Activated CD4-positive, alpha-beta T cell treated with anti-CD3 and anti-CD28 coated beads for 36 hours (primary cell): ENCODE measurements around the gene ASF1A. TPM values are rescaled to one million over a fixed set of nuclear protein-coding genes. Genes with fewer than 3 reads are reported as not detected.

Source experiments
- ATAC-seq: fragments of 200-7000 bp; cut with Tn5 transposase; one replicate; pipeline ENCODE4 v1.10.0; 2021; ENCODE audit warnings: mild to moderate bottlenecking, moderate library complexity
- CTCF ChIA-PET: fragments of 350-600 bp; sonication (Branson Sonifier 250); formaldehyde crosslinking; loops from one replicate; lab custom pipeline; 2021; ENCODE audit warnings: antibody characterized with exemption; lab: Charles Lee
- POLR2A ChIA-PET: fragments of 350-600 bp; sonication (Branson Sonifier 250); formaldehyde crosslinking; loops from one replicate; lab custom pipeline; 2021; ENCODE audit warnings: antibody characterized with exemption, inconsistent platforms; lab: Charles Lee
- DNase-seq: peaks from one replicate; pipeline ENCODE4 v3.0.0-alpha.2; 2020
- H3K27ac Mint-ChIP-seq: one replicate; pipeline ENCODE4 v1.8.0; 2021; ENCODE audit warnings: mixed read lengths
- H3K27me3 Mint-ChIP-seq: one replicate; pipeline ENCODE4 v1.8.0; 2021; ENCODE audit warnings: mixed read lengths
- H3K36me3 Mint-ChIP-seq: one replicate; pipeline ENCODE4 v1.8.0; 2021; ENCODE audit warnings: low read depth, mixed read lengths
- H3K4me1 Mint-ChIP-seq: one replicate; pipeline ENCODE4 v1.8.0; 2021; ENCODE audit warnings: mixed read lengths
- H3K4me3 Mint-ChIP-seq: one replicate; pipeline ENCODE4 v1.8.0; 2021; ENCODE audit warnings: mild to moderate bottlenecking, moderate library complexity, mixed read lengths
- H3K9me3 Mint-ChIP-seq: one replicate; pipeline ENCODE4 v1.8.0; 2021; ENCODE audit warnings: low read depth, mixed read lengths
- intact Hi-C, 2 experiments: fragments of 100-400 bp; cut with DNase I in 1 of 2; cut with micrococcal nuclease in 1 of 2; formaldehyde crosslinking; loops; one replicate each; pipeline versions ENCODE4 v1.14.2 to v1.15.1; 2022 to 2024; cut with DNase I, micrococcal nuclease
- total RNA-seq, 2 experiments: library from RNA; stranded (reverse); gene quantifications; one replicate each; pipeline ENCODE4 v1.2.3, GENCODE V29; 2021

ASF1A gene
- total RNA-seq, 2 experiments from 2014 or later = 21.2 to 28.6 TPM

- peak within 1 kb of the TSS; percentile 94 for H3K27ac Mint-ChIP-seq
- peaks cover 35% of the 10 kb centered on the region for H3K4me1 Mint-ChIP-seq
- DNase-seq (peak; percentile 94), ATAC-seq (peak; percentile 97)
- no peaks in the 10 kb centered on the region for H3K27me3 Mint-ChIP-seq
- H3K36me3 Mint-ChIP-seq = peaks cover 29% of the 10 kb centered on the region
- intact Hi-C loops = loop anchor here (1.0 to 10.0 kb wide), 11 partner anchors 40 to 1332 kb away; partner anchors contain the start of genes ASF1A (in 2 of the 2), CEP85L (in 2 of the 2), FAM184A (in 2 of the 2) and MAN1A1 (in 2 of the 2)
- H3K4me3 Mint-ChIP-seq = peak within 1 kb of the TSS; percentile 87
- peaks cover 2% of the 10 kb centered on the region for H3K9me3 Mint-ChIP-seq
- POLR2A ChIA-PET = no interaction called here
- CTCF ChIA-PET = interaction anchor here (0.8 to 1.6 kb wide), 7 partner anchors 38 to 374 kb away, joined by 3 to 4 read pairs (median 3); no protein-coding TSS in a partner anchor
These were observed 40.7 kb downstream of the ASF1A start, which contains the start of gene MCM9 for GRCh38 chr6:118934461-118935330. Gene MCM9, minus strand, starts transcription at chr6:118935159. Its CDS starts 3,436 bp downstream, at chr6:118931723.

DNA sequence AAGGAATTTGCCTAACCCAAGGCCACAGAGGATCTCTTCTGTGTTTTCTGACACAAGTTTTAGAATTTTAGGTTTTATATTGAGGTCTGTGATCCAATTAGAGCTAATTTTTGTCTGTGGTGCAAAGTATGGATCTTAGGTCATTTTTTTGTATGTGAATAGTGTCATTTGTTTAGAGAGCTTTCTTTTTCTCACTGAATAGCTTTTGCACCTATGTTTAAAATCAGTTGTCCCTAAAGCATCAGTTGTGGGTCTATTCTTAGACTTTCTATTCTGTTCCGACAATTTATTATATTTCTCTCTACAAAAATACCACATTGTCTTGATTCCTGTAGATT, 41.3 kb downstream of the ASF1A start:
- ChIA-PET CTCF (interaction anchor here (0.8 to 1.6 kb wide), 5 partner anchors 39 to 175 kb away, joined by 3 to 4 read pairs (median 4); no protein-coding TSS in a partner anchor), POLR2A (interaction anchor here (0.6 kb wide), 1 partner anchor 226 kb away, joined by 3 read pairs; no protein-coding TSS in a partner anchor)
- no peaks in the 10 kb centered on the region for H3K27me3 Mint-ChIP-seq
- H3K4me3 Mint-ChIP-seq = peak overlapping the region; percentile 87
- H3K27ac Mint-ChIP-seq = peak overlapping the region; percentile 81
- DNase-seq (no peak), ATAC-seq (no peak)
- H3K36me3 Mint-ChIP-seq = peaks cover 31% of the 10 kb centered on the region
- peaks cover 35% of the 10 kb centered on the region for H3K4me1 Mint-ChIP-seq
- peaks cover 2% of the 10 kb centered on the region for H3K9me3 Mint-ChIP-seq
- intact Hi-C loops = loop anchor here (1.0 to 10.0 kb wide), 6 partner anchors 143 to 1332 kb away; partner anchors contain the start of genes CEP85L (in 2 of the 2), FAM184A (in 2 of the 2), GOPC (in 1 of the 2) and MAN1A1 (in 1 of the 2)

- Mint-ChIP-seq H3K4me1 (peaks cover 35% of the 10 kb centered on the region), H3K9me3 (peaks cover 2% of the 10 kb centered on the region), H3K27me3 (no peaks in the 10 kb centered on the region), H3K36me3 (peaks cover 25% of the 10 kb centered on the region), H3K4me3 (peak overlapping the region; percentile 87), H3K27ac (peak overlapping the region; percentile 81)
- DNase-seq (no peak), ATAC-seq (no peak)
- POLR2A ChIA-PET = interaction anchor here (0.6 kb wide), 1 partner anchor 227 kb away, joined by 3 read pairs; no protein-coding TSS in a partner anchor
- CTCF ChIA-PET = interaction anchor here (1.6 kb wide), 1 partner anchor 40 kb away, joined by 4 read pairs; no protein-coding TSS in a partner anchor
- intact Hi-C loops = loop anchor here (1.0 to 10.0 kb wide), 6 partner anchors 142 to 1333 kb away; partner anchors contain the start of genes CEP85L (in 2 of the 2), FAM184A (in 2 of the 2), GOPC (in 1 of the 2) and MAN1A1 (in 1 of the 2)
These were observed 42.2 kb downstream of the ASF1A start for GRCh38 chr6:118935978-118936703.

GRCh38 chr6:118939683-118940082, 45.7 kb downstream of the ASF1A start:
- H3K4me1 Mint-ChIP-seq = peaks cover 20% of the 10 kb centered on the region
- H3K9me3 Mint-ChIP-seq = peaks cover 18% of the 10 kb centered on the region
- intact Hi-C loops = loop anchor here in 1 of 2 experiments (10.0 kb wide), 1 partner anchor 1265 kb away; the partner anchor contains the start of gene NUS1
- POLR2A ChIA-PET = no interaction called here
- DNase-seq = no peak
- no peak overlapping the region for H3K27ac Mint-ChIP-seq
- H3K27me3 Mint-ChIP-seq = no peaks in the 10 kb centered on the region
- H3K36me3 Mint-ChIP-seq = peaks cover 21% of the 10 kb centered on the region
- CTCF ChIA-PET = no interaction called here
- no peak for ATAC-seq
- no peak overlapping the region for H3K4me3 Mint-ChIP-seq

GRCh38 chr6:118940770-118941169, 46.8 kb downstream of the ASF1A start:
- Mint-ChIP-seq H3K4me3 (no peak overlapping the region), H3K27ac (no peak overlapping the region), H3K4me1 (peaks cover 13% of the 10 kb centered on the region), H3K9me3 (peaks cover 28% of the 10 kb centered on the region), H3K27me3 (no peaks in the 10 kb centered on the region), H3K36me3 (peaks cover 25% of the 10 kb centered on the region)
- DNase-seq = no peak
- POLR2A ChIA-PET = no interaction called here
- intact Hi-C loops = no loop called here
- CTCF ChIA-PET = no interaction called here
- no peak for ATAC-seq

DNA sequence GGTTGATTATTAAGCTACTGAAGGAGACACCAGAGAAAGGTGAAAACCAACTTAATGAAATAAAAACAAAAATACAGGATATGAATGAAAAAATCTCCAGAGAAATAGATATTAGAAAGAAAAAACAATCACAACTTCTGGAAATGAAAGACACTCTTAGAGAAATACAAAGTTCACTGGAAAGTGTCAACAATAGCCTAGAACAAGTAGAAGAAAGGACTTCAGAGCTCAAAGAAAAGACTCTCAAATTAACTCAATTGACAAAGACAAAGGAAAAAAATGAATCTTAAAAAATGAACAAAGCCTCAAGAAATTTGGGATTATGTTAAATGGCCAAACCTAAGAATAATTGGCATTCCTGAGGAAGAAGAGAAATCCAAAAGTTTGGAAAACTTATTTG, 51.3 kb downstream of the ASF1A start:
- ATAC-seq = no peak
- no peak for DNase-seq
- POLR2A ChIA-PET = no interaction called here
- Mint-ChIP-seq H3K4me3 (no peak overlapping the region), H3K36me3 (peaks cover 12% of the 10 kb centered on the region), H3K27me3 (no peaks in the 10 kb centered on the region), H3K4me1 (no peaks in the 10 kb centered on the region), H3K9me3 (peaks cover 40% of the 10 kb centered on the region), H3K27ac (no peak overlapping the region)
- CTCF ChIA-PET = interaction anchor here (0.7 to 0.9 kb wide), 2 partner anchors 36 to 53 kb away, joined by 3 read pairs; no protein-coding TSS in a partner anchor
- intact Hi-C loops = no loop called here

- no peaks in the 10 kb centered on the region for H3K4me1 Mint-ChIP-seq
- ATAC-seq (no peak), DNase-seq (no peak)
- H3K4me3 Mint-ChIP-seq = no peak overlapping the region
- ChIA-PET CTCF (interaction anchor here (1.2 to 1.6 kb wide), 3 partner anchors 11 to 666 kb away, joined by 3 to 5 read pairs (median 3); no protein-coding TSS in a partner anchor), POLR2A (no interaction called here)
- H3K36me3 Mint-ChIP-seq = no peaks in the 10 kb centered on the region
- intact Hi-C loops = no loop called here
- no peaks in the 10 kb centered on the region for H3K27me3 Mint-ChIP-seq
- peaks cover 9% of the 10 kb centered on the region for H3K9me3 Mint-ChIP-seq
- H3K27ac Mint-ChIP-seq = no peak overlapping the region
These were observed 58.7 kb downstream of the ASF1A start for GRCh38 chr6:118952683-118953082.

GRCh38 chr6:118953391-118953790, 59.4 kb downstream of the ASF1A start:
- ATAC-seq (no peak), DNase-seq (no peak)
- ChIA-PET CTCF (interaction anchor here (0.7 to 1.6 kb wide), 7 partner anchors 10 to 667 kb away, joined by 3 to 5 read pairs (median 3); no protein-coding TSS in a partner anchor), POLR2A (no interaction called here)
- Mint-ChIP-seq H3K4me3 (no peak overlapping the region), H3K36me3 (no peaks in the 10 kb centered on the region), H3K27ac (no peak overlapping the region), H3K9me3 (peaks cover 9% of the 10 kb centered on the region), H3K27me3 (no peaks in the 10 kb centered on the region), H3K4me1 (no peaks in the 10 kb centered on the region)
- intact Hi-C loops = no loop called here

Other genes with a start within 250 kb of the ASF1A start
- gene CEP85L, start 242.6 kb upstream of the ASF1A start, total RNA-seq = 10 to 100 TPM; 29.5 to 29.7 TPM
- 10 to 100 TPM; 17.0 to 17.2 TPM for gene MCM9, start 41.0 kb downstream of the ASF1A start, total RNA-seq
- 10 to 100 TPM; 13.8 to 14.5 TPM for gene FAM184A, start 184.5 kb downstream of the ASF1A start, total RNA-seq